Measurements from ENCODE around the gene PRDM16. TPM values are rescaled to one million over a fixed set of nuclear protein-coding genes. Genes with fewer than 3 reads are reported as not detected.

The PRDM16 gene
- total RNA-seq, 1 experiment from 2014 or later, result 6.1 TPM

DNA sequence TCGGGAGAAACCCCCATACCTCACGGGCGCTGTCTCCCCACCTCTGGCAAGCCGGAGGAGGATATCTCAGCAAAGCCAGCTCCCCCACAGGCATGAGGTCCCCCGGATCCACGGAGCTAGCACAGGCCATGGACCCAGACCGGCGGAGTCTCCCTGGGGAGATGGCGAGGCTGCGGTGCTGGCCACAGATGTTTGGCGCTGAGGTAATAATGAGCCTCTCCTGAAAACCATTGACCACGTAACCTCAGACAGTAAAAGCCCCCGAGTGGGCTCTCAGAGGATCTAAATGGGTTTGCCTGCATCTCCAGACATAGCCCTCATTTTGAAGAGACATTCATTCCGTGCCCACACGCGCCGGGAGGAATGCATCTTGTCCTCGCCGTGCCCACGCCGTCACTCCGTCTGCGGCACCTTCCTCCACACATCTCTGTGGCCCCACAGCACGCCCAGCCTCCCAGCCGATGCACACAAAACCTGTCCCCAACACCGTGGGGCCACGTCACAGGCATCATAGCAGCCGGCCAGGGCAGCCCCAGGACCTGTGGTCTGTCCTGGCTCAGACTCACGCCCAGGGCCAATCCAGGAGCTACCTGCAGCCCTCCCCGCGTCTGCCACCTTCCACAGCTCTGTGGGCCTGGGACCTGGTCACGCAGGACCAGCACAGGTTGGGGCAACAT, 150.9 kb downstream of the PRDM16 start:
- Histone ChIP-seq H4K20me1 (ENCODE audit: insufficient read depth) (no peaks in the 10 kb centered on the region), H2AFZ (ENCODE audit: low read depth, low read length, poor library complexity, severe bottlenecking) (no peak overlapping the region), H3K79me2 (ENCODE audit: insufficient read depth, low read length) (no peaks in the 10 kb centered on the region), H3K4me1 (ENCODE audit: control insufficient read depth in 1 of 2, insufficient read depth in 2 of 2, low read length in 2 of 2) (no peaks in the 10 kb centered on the region), H3K27ac (ENCODE audit: low read depth, low read length) (no peak overlapping the region), H3K9me2 (ENCODE audit: insufficient read depth) (no peaks in the 10 kb centered on the region), H3K9ac (ENCODE audit: low read length) (no peak overlapping the region), H3K27me3 (ENCODE audit: insufficient read depth, low read length) (no peaks in the 10 kb centered on the region), H3K4me3 (replicated peaks in 1 of 2; ENCODE audit: low read depth in 1 of 2, low read length in 2 of 2) (no peak overlapping the region), H3K36me3 (ENCODE audit: control insufficient read depth in 1 of 2, insufficient read depth in 2 of 2, low read length in 2 of 2) (no peaks in the 10 kb centered on the region), H3K4me2 (ENCODE audit: low read length) (no peak overlapping the region), H3K9me3 (ENCODE audit: control insufficient read depth in 1 of 2, insufficient read depth in 1 of 2, low read depth in 1 of 2, low read length in 2 of 2) (no peaks in the 10 kb centered on the region)
- no peak for TF ChIP-seq EZH2phosphoT487 (IDR thresholded peaks at IDR 0.05; ENCODE audit: borderline replicate concordance)
- no peak for TF ChIP-seq YY1 (IDR thresholded peaks at IDR 0.05; ENCODE audit: extremely low read depth, insufficient replicate concordance, low read depth, low read length)
- TF ChIP-seq EZH2 (IDR thresholded peaks at IDR 0.05), result no peak
- no peak for TF ChIP-seq SP1 (IDR thresholded peaks at IDR 0.05; ENCODE audit: low read depth)
- TF ChIP-seq CTCF (IDR thresholded peaks at IDR 0.05 in 2 of 3, conservative IDR thresholded peaks at IDR 0.05 in 1 of 3; ENCODE audit: borderline replicate concordance in 1 of 3, insufficient read depth in 1 of 3, low read depth in 2 of 3, low read length in 2 of 3), result no peak
- TF ChIP-seq CBX3 (IDR thresholded peaks at IDR 0.05; ENCODE audit: low read depth), result no peak
- no peak for TF ChIP-seq MAX (IDR thresholded peaks at IDR 0.05)
- no peak for TF ChIP-seq CEBPB (IDR thresholded peaks at IDR 0.05; ENCODE audit: low read depth)
- TF ChIP-seq TCF7L2 (IDR thresholded peaks at IDR 0.05; ENCODE audit: borderline replicate concordance, extremely low read depth, insufficient read depth, insufficient read length), result no peak
- no peak for TF ChIP-seq SIN3A (IDR thresholded peaks at IDR 0.05; ENCODE audit: low read depth)
- TF ChIP-seq POLR2AphosphoS5 (IDR thresholded peaks at IDR 0.05; ENCODE audit: low read depth, low read length), result no peak
- TF ChIP-seq JUND (IDR thresholded peaks at IDR 0.05), result no peak
- ChIA-PET RAD21 (ENCODE audit: low non-redundant PET in 1 of 2, low total read pairs in 2 of 2, uncharacterized antibody in 2 of 2, unreplicated experiment in 2 of 2) (no interaction called here), CTCF (no interaction called here), POLR2A (no interaction called here)
- ATAC-seq (no peak), DNase-seq (ENCODE audit: low read depth, low spot score) (no peak)
- no TSS peak for BruUV-seq (replicated peaks)
- intact Hi-C loops (cut with micrococcal nuclease), result no loop called here
